WTC11 (cell line): ENCODE data around the gene PI4KB. TPM values are rescaled to one million over a fixed set of nuclear protein-coding genes. Genes with fewer than 3 reads are reported as not detected.

Experiments
- ATAC-seq: fragments of 200-7000 bp; cut with Tn5 transposase; 2 replicates; pipeline ENCODE4 v1.10.0; 2021; ENCODE audit warnings: mild to moderate bottlenecking, moderate library complexity
- Bru-seq: library from RNA; stranded (reverse); fragments of 400-500 nt; gene quantifications from one replicate; lab custom pipeline; 2021; lab: Mats Ljungman, UMichigan
- CTCF ChIA-PET: fragments of 300-600 bp; sonication (Branson Sonifier 250); formaldehyde crosslinking; loops from one replicate; lab custom pipeline; 2021; ENCODE audit warnings: antibody characterized with exemption; lab: Charles Lee
- POLR2A ChIA-PET: fragments of 350-600 bp; sonication (Branson Sonifier 250); formaldehyde crosslinking; loops from one replicate; lab custom pipeline; 2021; ENCODE audit warnings: antibody characterized with exemption; lab: Charles Lee
- DNase-seq: peaks from one replicate; pipeline ENCODE4 v3.0.0; 2021; ENCODE audit warnings: low spot score
- H3K27ac Mint-ChIP-seq: 2 replicates; pipeline ENCODE4 v1.8.0; 2021; ENCODE audit warnings: mixed read lengths
- H3K27me3 Mint-ChIP-seq: 2 replicates; pipeline ENCODE4 v1.8.0; 2021; ENCODE audit warnings: low read depth, mild to moderate bottlenecking, moderate library complexity, mixed read lengths
- H3K36me3 Mint-ChIP-seq: 2 replicates; pipeline ENCODE4 v1.8.0; 2021; ENCODE audit warnings: mixed read lengths
- H3K4me1 Mint-ChIP-seq: 2 replicates; pipeline ENCODE4 v1.8.0; 2022; ENCODE audit warnings: mixed read lengths
- H3K4me3 Mint-ChIP-seq: 2 replicates; pipeline ENCODE4 v1.8.0; 2021; ENCODE audit warnings: mild to moderate bottlenecking, moderate library complexity, mixed read lengths
- H3K9me3 Mint-ChIP-seq: 2 replicates; pipeline ENCODE4 v1.8.0; 2021; ENCODE audit warnings: mixed read lengths
- ATF1 ChIP-seq: sonication (generic); formaldehyde crosslinking; IDR thresholded peaks from 2 replicates; pipeline ENCODE4 v1.8.1; 2023; ENCODE audit warnings: mild to moderate bottlenecking, moderate library complexity, missing genetic modification reagents
- ATF3 ChIP-seq: sonication (generic); formaldehyde crosslinking; conservative IDR thresholded peaks from 2 replicates; pipeline ENCODE4 v1.8.1; 2022; ENCODE audit warnings: mild to moderate bottlenecking, missing genetic modification reagents
- CREB1 ChIP-seq: sonication (generic); formaldehyde crosslinking; IDR thresholded peaks from 2 replicates; pipeline ENCODE4 v1.8.0; 2023; ENCODE audit warnings: mild to moderate bottlenecking, missing genetic modification reagents
- ETV6 ChIP-seq: sonication (generic); formaldehyde crosslinking; IDR thresholded peaks from 2 replicates; pipeline ENCODE4 v1.8.1; 2022; ENCODE audit warnings: mild to moderate bottlenecking, missing genetic modification reagents
- FOXJ3 ChIP-seq: sonication (generic); formaldehyde crosslinking; IDR thresholded peaks from 2 replicates; pipeline ENCODE4 v1.9.0; 2021; ENCODE audit warnings: missing genetic modification reagents, mild to moderate bottlenecking, borderline replicate concordance
- FOXK1 ChIP-seq: sonication (generic); formaldehyde crosslinking; IDR thresholded peaks from 2 replicates; pipeline ENCODE4 v1.8.0; 2022; ENCODE audit warnings: mild to moderate bottlenecking, moderate library complexity, missing genetic modification reagents
- GRHL2 ChIP-seq: fragments of 250-450 bp; sonication (Bioruptor Pico); IDR thresholded peaks from 2 replicates; pipeline ENCODE4 v1.8.0; 2022; ENCODE audit warnings: mild to moderate bottlenecking, moderate library complexity; ENCODE audit not compliant: insufficient replicate concordance, severe bottlenecking
- JAZF1 ChIP-seq: fragments of 250-450 bp; sonication (Bioruptor Pico); IDR thresholded peaks from 2 replicates; pipeline ENCODE4 v1.9.0; 2021; ENCODE audit warnings: moderate library complexity, mild to moderate bottlenecking, inconsistent platforms
- NR3C1 ChIP-seq: sonication (generic); formaldehyde crosslinking; conservative IDR thresholded peaks from 2 replicates; pipeline ENCODE4 v1.8.1; 2023; ENCODE audit warnings: low read depth, mild to moderate bottlenecking, missing genetic modification reagents
- SP1 ChIP-seq: sonication (generic); formaldehyde crosslinking; conservative IDR thresholded peaks from 2 replicates; pipeline ENCODE4 v1.8.1; 2022; ENCODE audit warnings: missing genetic modification reagents
- ZNF317 ChIP-seq: sonication (generic); formaldehyde crosslinking; IDR thresholded peaks from 2 replicates; pipeline ENCODE4 v1.8.1; 2023; ENCODE audit warnings: low read depth, mild to moderate bottlenecking, moderate library complexity, missing genetic modification reagents, borderline replicate concordance
- ZNF396 ChIP-seq: fragments of 250-450 bp; sonication (Bioruptor Pico); IDR thresholded peaks from 2 replicates; pipeline ENCODE4 v1.8.0; 2021; ENCODE audit warnings: mild to moderate bottlenecking, moderate library complexity, borderline replicate concordance
- ZNF532 ChIP-seq: fragments of 250-450 bp; sonication (Bioruptor Pico); IDR thresholded peaks from 2 replicates; pipeline ENCODE4 v1.9.0; 2021; ENCODE audit warnings: mild to moderate bottlenecking, borderline replicate concordance
- long read RNA-seq, 3 experiments: library from RNA in 1 of 3; library from capped mRNA in 1 of 3; library from polyadenylated mRNA in 1 of 3; unstranded in 2 of 3; stranded (forward) in 1 of 3; transcript quantifications; one replicate each; pipeline ENCODE4 v2.0.0, GENCODE V29; 2021
- total RNA-seq: library from RNA; stranded (reverse); gene quantifications from 3 replicates; pipeline ENCODE4 v1.2.3, GENCODE V29; 2021

The PI4KB gene
- total RNA-seq = 25.6 to 33.6 TPM (median 30.5 TPM) in 3 replicates
- percentile 63 among the genes with signal in this experiment for Bru-seq, nascent RNA
- long read RNA-seq, experiment 1, transcript PI4KB-201 (13 exons, 3,331 nt) = minor isoform, 10 of 155 reads
- long read RNA-seq, experiment 1, transcript PI4KB-203 (11 exons, 3,934 nt) = major isoform, 46 of 155 reads
- long read RNA-seq, experiment 1, partial matches to known transcripts = 26 of 155 reads
- long read RNA-seq, experiment 1, other reads (novel, unspliced or antisense) = 69 of 155 reads
- long read RNA-seq, experiment 2, transcript PI4KB-203 (11 exons, 3,934 nt) = major isoform, 6 of 35 reads
- long read RNA-seq, experiment 2, partial matches to known transcripts = 10 of 35 reads
- long read RNA-seq, experiment 2, other reads (novel, unspliced or antisense) = 18 of 35 reads
- long read RNA-seq, experiment 3 = 0 reads

GRCh38 chr1:151327223-151327902 lies at the start of gene PI4KB:
PI4KB (minus strand) TSS chr1:151327416; CDS start chr1:151316481, 10,935 bp downstream.
- H3K27me3 Mint-ChIP-seq = no peaks in the 10 kb centered on the region
- H3K4me1 Mint-ChIP-seq = peaks cover 13% of the 10 kb centered on the region
- H3K9me3 Mint-ChIP-seq = no peaks in the 10 kb centered on the region
- peak within 1 kb of the TSS; percentile 87 for H3K4me3 Mint-ChIP-seq
- POLR2A ChIA-PET = interaction anchor here (0.6 to 2.0 kb wide), 11 partner anchors 9 to 214 kb away, joined by 3 to 23 read pairs (median 3); partner anchors contain the start of genes PSMB4 and ZNF687
- peaks cover 11% of the 10 kb centered on the region for H3K36me3 Mint-ChIP-seq
- TF ChIP-seq FOXK1 (CRISPR knock-in tag) = peak; percentile 31; the same call in 1 of the 2 replicates
- TF ChIP-seq SP1 (CRISPR knock-in tag) = peak; percentile 52; the same call in 1 of the 2 replicates
- no peak for TF ChIP-seq ZNF317 (CRISPR knock-in tag)
- TF ChIP-seq ETV6 (CRISPR knock-in tag) = 0 out of 2 replicates have a peak, but pooled peaks have one; percentile 14
- peak within 1 kb of the TSS; percentile 98 for H3K27ac Mint-ChIP-seq
- ATAC-seq (peak; percentile 96), DNase-seq (peak; percentile 92)
- CTCF ChIA-PET = interaction anchor here (0.7 to 2.3 kb wide), 9 partner anchors 13 to 228 kb away, joined by 3 to 48 read pairs (median 5); partner anchors contain the start of gene ZNF687

DNA sequence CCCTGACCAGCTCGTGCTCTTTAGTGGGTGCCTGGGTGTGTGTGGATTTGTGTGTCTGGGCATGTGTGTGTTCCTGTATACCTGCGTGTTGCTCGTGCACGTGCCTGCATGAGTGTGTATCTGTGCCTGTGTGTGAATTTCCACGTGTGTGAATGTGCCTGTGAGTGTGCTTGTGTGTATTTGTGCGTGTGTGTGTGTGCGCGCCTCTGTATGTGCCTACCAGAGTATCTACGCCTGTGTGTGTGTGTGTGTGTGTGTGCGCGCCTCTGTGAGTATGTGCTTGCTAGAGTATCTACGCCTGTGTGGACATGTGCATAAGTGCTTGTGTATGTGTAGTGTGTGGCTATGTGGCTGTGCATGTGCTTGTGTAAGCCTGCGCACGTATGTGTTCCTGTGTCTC lies 46.0 kb upstream of the PI4KB start:
- POLR2A ChIA-PET = interaction anchor here (0.8 to 1.3 kb wide), 2 partner anchors 26 to 63 kb away, joined by 3 read pairs; partner anchors contain the start of gene PSMB4
- Mint-ChIP-seq H3K36me3 (no peaks in the 10 kb centered on the region), H3K9me3 (no peaks in the 10 kb centered on the region), H3K4me1 (peaks cover 24% of the 10 kb centered on the region), H3K27me3 (no peaks in the 10 kb centered on the region)
- no peak for DNase-seq
- TF ChIP-seq ZNF317 (CRISPR knock-in tag) = no peak
- no peak for TF ChIP-seq SP1 (CRISPR knock-in tag)
- TF ChIP-seq ZNF532 (CRISPR knock-in tag) = no peak
- no peak for TF ChIP-seq GRHL2 (CRISPR knock-in tag)
- no peak for TF ChIP-seq JAZF1 (CRISPR knock-in tag)
- no peak for TF ChIP-seq ZNF396 (CRISPR knock-in tag)
- TF ChIP-seq FOXK1 (CRISPR knock-in tag) = no peak
- no peak for TF ChIP-seq ATF1 (CRISPR knock-in tag)
- no peak for TF ChIP-seq FOXJ3 (CRISPR knock-in tag)
- TF ChIP-seq CREB1 (CRISPR knock-in tag) = no peak
- no peak for TF ChIP-seq NR3C1
- TF ChIP-seq ATF3 (CRISPR knock-in tag) = no peak
- TF ChIP-seq, all 79 proteins: peak for 0
- CTCF ChIA-PET = interaction anchor here (0.7 to 1.8 kb wide), 3 partner anchors 27 to 72 kb away, joined by 3 to 15 read pairs (median 12); no protein-coding TSS in a partner anchor
- peak overlapping the region; percentile 15; the same call in 1 of the 2 replicates for H3K4me3 Mint-ChIP-seq
- peak overlapping the region; percentile 5; the same call in 1 of the 2 replicates for H3K27ac Mint-ChIP-seq
- no peak for ATAC-seq
